ENCODE measurements around the gene SMURF2. TPM values are rescaled to one million over a fixed set of nuclear protein-coding genes. Genes with fewer than 3 reads are reported as not detected.

Gene SMURF2
- total RNA-seq, 2 donors from 2014 or later = 30.5 to 39.8 TPM

DNA sequence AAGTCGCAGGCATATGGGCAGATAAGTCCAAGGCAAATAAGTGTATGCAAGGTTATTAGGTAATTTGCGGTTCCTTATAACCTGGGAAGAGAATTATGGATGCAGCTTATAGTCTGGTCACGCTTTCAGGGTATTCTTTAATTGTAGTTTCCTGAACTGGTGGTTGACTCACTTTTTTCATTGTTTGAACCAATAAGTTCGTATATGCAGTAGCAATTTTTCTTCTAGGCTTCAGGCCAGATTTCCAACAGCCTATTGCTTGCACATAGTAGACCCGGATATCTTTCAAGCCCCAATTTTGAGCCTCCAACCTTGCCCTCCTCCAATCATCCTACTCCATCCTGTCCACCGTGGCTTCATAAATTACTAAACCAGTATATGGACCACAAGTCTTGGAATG lies 142.5 kb downstream of the SMURF2 start:
- no peaks in the 10 kb centered on the region for H3K27me3 ChIP-seq (replicated peaks; ENCODE audit: insufficient read depth)
- no peak for DNase-seq (ENCODE audit: low spot score)
- no peak for ATAC-seq (ENCODE audit: insufficient number of reproducible peaks, low FRiP score, low read depth)
- H3K36me3 ChIP-seq = peaks cover 44% of the 10 kb centered on the region
- TF ChIP-seq, protein P1, sequence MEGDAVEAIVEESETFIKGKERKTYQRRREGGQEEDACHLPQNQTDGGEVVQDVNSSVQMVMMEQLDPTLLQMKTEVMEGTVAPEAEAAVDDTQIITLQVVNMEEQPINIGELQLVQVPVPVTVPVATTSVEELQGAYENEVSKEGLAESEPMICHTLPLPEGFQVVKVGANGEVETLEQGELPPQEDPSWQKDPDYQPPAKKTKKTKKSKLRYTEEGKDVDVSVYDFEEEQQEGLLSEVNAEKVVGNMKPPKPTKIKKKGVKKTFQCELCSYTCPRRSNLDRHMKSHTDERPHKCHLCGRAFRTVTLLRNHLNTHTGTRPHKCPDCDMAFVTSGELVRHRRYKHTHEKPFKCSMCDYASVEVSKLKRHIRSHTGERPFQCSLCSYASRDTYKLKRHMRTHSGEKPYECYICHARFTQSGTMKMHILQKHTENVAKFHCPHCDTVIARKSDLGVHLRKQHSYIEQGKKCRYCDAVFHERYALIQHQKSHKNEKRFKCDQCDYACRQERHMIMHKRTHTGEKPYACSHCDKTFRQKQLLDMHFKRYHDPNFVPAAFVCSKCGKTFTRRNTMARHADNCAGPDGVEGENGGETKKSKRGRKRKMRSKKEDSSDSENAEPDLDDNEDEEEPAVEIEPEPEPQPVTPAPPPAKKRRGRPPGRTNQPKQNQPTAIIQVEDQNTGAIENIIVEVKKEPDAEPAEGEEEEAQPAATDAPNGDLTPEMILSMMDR (IDR thresholded peaks at IDR 0.05) = no peak
- no peak overlapping the region for H3K4me3 ChIP-seq
- H3K9me3 ChIP-seq = no peaks in the 10 kb centered on the region
- no peak overlapping the region for H3K27ac ChIP-seq
- H3K4me1 ChIP-seq (ENCODE audit: control insufficient read depth in 1 of 2, low read depth in 2 of 2) = no peaks in the 10 kb centered on the region

DNA sequence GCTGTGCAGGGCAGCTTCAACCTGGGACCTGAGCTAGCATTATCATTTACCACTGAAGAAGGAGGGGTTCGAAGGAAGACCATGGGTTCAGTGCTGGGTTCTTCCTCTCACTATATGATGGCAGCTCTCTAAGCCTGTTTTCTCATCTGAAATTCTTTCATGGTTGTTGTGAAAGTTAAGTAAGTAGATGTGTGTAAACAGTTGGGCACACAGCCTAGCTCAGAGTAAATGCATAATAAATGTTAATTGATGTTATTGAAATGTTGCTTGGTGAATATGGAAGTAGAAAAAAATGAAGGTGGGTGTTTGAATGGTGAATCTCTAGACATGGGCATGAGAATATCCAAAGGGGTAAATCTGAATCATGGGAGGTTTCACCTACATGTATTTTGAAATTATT lies 146.3 kb downstream of the SMURF2 start:
- Histone ChIP-seq H3K4me3 (no peak overlapping the region), H3K4me1 (ENCODE audit: control insufficient read depth in 1 of 2, low read depth in 2 of 2) (no peaks in the 10 kb centered on the region), H3K9me3 (no peaks in the 10 kb centered on the region), H3K36me3 (peaks cover 40% of the 10 kb centered on the region), H3K27me3 (replicated peaks; ENCODE audit: insufficient read depth) (no peaks in the 10 kb centered on the region), H3K27ac (no peak overlapping the region)
- TF ChIP-seq, protein P1 (IDR thresholded peaks at IDR 0.05) = no peak
- ATAC-seq (ENCODE audit: insufficient number of reproducible peaks, low FRiP score, low read depth) (no peak), DNase-seq (ENCODE audit: low spot score) (no peak)

DNA sequence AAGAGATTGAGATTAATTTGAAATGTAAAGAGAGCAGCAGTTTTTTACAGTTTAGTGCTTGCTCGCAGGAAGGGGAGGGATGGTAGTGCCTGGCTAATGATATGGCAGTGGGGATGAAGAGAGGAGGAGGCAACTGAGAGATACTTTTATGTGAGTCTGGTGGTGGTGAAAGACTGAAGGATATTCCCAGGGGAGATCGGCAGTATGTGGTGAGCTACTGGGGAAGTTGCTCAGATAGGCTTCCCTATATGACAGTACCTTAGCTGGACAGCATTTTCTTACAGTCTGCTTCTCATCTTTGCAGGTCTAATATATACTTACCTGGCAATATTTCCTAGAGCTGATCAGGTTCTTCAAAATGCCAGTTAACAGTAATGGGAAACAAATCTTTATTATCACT lies 146.7 kb downstream of the SMURF2 start:
- Histone ChIP-seq H3K27me3 (replicated peaks; ENCODE audit: insufficient read depth) (no peaks in the 10 kb centered on the region), H3K4me3 (no peak overlapping the region), H3K36me3 (peaks cover 44% of the 10 kb centered on the region), H3K9me3 (no peaks in the 10 kb centered on the region), H3K27ac (no peak overlapping the region), H3K4me1 (ENCODE audit: control insufficient read depth in 1 of 2, low read depth in 2 of 2) (no peaks in the 10 kb centered on the region)
- DNase-seq (ENCODE audit: low spot score) (no peak), ATAC-seq (ENCODE audit: insufficient number of reproducible peaks, low FRiP score, low read depth) (no peak)
- TF ChIP-seq, protein P1 (IDR thresholded peaks at IDR 0.05) = no peak

DNA sequence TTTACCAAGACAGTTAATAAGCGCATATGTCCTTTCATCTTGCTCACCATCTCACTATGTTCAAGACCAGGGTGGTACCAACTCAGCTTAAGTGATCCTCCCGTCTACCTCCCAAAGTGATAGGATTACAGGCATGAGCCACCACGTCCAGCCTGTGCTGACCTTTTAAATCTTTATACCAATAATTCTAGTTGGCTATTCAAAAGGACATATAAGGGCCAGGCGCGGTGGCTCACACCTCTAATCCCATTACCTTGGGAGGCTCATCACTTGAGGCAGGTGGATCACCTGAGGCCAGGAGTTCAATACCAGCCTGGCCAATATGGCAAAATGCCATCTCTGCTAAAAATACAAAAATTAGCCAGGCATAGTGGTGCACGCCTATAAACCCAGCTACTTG lies 152.9 kb downstream of the SMURF2 start:
- TF ChIP-seq, protein P1 (IDR thresholded peaks at IDR 0.05) = no peak
- Histone ChIP-seq H3K9me3 (no peaks in the 10 kb centered on the region), H3K36me3 (peaks cover 19% of the 10 kb centered on the region), H3K27ac (no peak overlapping the region), H3K27me3 (replicated peaks; ENCODE audit: insufficient read depth) (no peaks in the 10 kb centered on the region), H3K4me1 (ENCODE audit: control insufficient read depth in 1 of 2, low read depth in 2 of 2) (peaks cover 18 to 23% of the 10 kb centered on the region in 2 donors), H3K4me3 (no peak overlapping the region)
- ATAC-seq (ENCODE audit: insufficient number of reproducible peaks, low FRiP score, low read depth) (no peak), DNase-seq (ENCODE audit: low spot score) (no peak)

DNA sequence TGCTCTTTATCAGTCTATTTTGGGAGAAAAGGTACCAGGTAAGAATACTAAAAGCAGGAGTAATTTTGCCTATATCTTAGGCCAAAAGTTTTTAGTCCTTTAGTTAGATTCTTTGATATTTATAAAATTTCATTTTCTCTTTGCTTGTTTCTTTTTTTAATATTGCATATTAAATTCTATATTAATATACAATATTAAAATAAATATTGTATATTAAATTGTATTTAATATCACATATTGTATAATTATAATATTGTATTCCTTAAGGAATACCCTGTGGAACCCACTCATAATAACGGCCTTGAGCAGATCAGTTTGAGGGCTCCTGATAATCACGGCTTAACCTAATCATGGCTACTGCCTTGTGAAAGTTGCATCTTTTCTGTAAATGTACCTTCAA lies 153.4 kb downstream of the SMURF2 start:
- Histone ChIP-seq H3K27ac (no peak overlapping the region), H3K4me3 (no peak overlapping the region)
- TF ChIP-seq, protein P1 (IDR thresholded peaks at IDR 0.05) = no peak

More for the DNA sequence above, 153.4 kb downstream of the SMURF2 start:
- H3K36me3 ChIP-seq = peaks cover 23% of the 10 kb centered on the region
- peaks cover 22 to 28% of the 10 kb centered on the region in 2 donors for H3K4me1 ChIP-seq (ENCODE audit: control insufficient read depth in 1 of 2, low read depth in 2 of 2)
- DNase-seq (ENCODE audit: low spot score) = no peak
- no peaks in the 10 kb centered on the region for H3K27me3 ChIP-seq (replicated peaks; ENCODE audit: insufficient read depth)
- H3K9me3 ChIP-seq = no peaks in the 10 kb centered on the region
- no peak for ATAC-seq (ENCODE audit: insufficient number of reproducible peaks, low FRiP score, low read depth)
